HEK293 (cell line): ENCODE data around the gene PTK7.

Experiments
- CTCF ChIA-PET: fragments of 350-600 bp; formaldehyde crosslinking; extraction: SDS; loops from one replicate; lab custom pipeline; 2021; ENCODE audit warnings: antibody characterized with exemption; lab: Yijun Ruan, JAX
- POLR2A ChIA-PET: fragments of 300-600 bp; formaldehyde crosslinking; extraction: SDS; loops from one replicate; lab custom pipeline; 2020; ENCODE audit warnings: antibody characterized with exemption, inconsistent platforms; lab: Yijun Ruan, JAX
- H3K27ac ChIP-seq: fragments of 200-500 bp; sonication (Bioruptor generic); 2 replicates; pipeline ENCODE4 v1.5.1; 2014; ENCODE audit warnings: low read depth, low read length, control low read depth, inconsistent platforms; ENCODE audit errors: extremely low read depth
- H3K36me3 ChIP-seq, 2 experiments: fragments of 200-500 bp in 1 of 2; sonication (Bioruptor generic) in 1 of 2; 1 replicate in 1 of 2; 2 replicates in 1 of 2; pipeline ENCODE4 v1.5.1; 2014 to 2017; ENCODE audit warnings: inconsistent platforms in 2 of 2, low read length in 2 of 2; ENCODE audit not compliant: control insufficient read depth in 2 of 2, insufficient read depth in 1 of 2
- H3K4me1 ChIP-seq: fragments of 200-500 bp; sonication (Bioruptor generic); 2 replicates; pipeline ENCODE4 v1.5.1; 2014; ENCODE audit warnings: mild to moderate bottlenecking, low read length, inconsistent platforms; ENCODE audit not compliant: control insufficient read depth, insufficient read depth
- H3K4me3 ChIP-seq: 2 replicates; pipeline ENCODE4 v1.5.1; 2011; ENCODE audit warnings: low read depth, mild to moderate bottlenecking, control low read depth, low read length, moderate library complexity
- H3K9me3 ChIP-seq: fragments of 200-500 bp; sonication (Bioruptor generic); 2 replicates; pipeline ENCODE4 v1.5.1; 2014; ENCODE audit warnings: low read depth, low read length, inconsistent platforms; ENCODE audit not compliant: control insufficient read depth, insufficient read depth
- GLIS2 ChIP-seq: fragments of 450-650 bp; formaldehyde crosslinking; IDR thresholded peaks from 2 replicates; pipeline ENCODE4 v1.5.1; 2016; ENCODE audit warnings: missing biosample characterization, missing genetic modification characterization
- KLF16 ChIP-seq: fragments of 450-650 bp; formaldehyde crosslinking; IDR thresholded peaks from 2 replicates; pipeline ENCODE4 v1.5.1; 2017; ENCODE audit warnings: missing biosample characterization, missing genetic modification characterization
- KLF9 ChIP-seq: fragments of 450-650 bp; formaldehyde crosslinking; IDR thresholded peaks from 2 replicates; pipeline ENCODE4 v1.5.1; 2016; ENCODE audit warnings: missing biosample characterization, missing genetic modification characterization, low read depth
- SCRT2 ChIP-seq: fragments of 450-650 bp; formaldehyde crosslinking; IDR thresholded peaks from 2 replicates; pipeline ENCODE4 v1.5.1; 2016; ENCODE audit warnings: missing biosample characterization, missing genetic modification characterization
- SP3 ChIP-seq: fragments of 450-650 bp; formaldehyde crosslinking; IDR thresholded peaks from 2 replicates; pipeline ENCODE4 v1.5.1; 2016; ENCODE audit warnings: missing biosample characterization, missing genetic modification characterization
- TCF7L2 ChIP-seq: IDR thresholded peaks from 2 replicates; pipeline ENCODE4 v1.6.1; 2011; ENCODE audit warnings: low read depth, mild to moderate bottlenecking, inconsistent platforms, low read length, moderate library complexity, borderline replicate concordance
- ZBTB20 ChIP-seq: fragments of 450-650 bp; formaldehyde crosslinking; IDR thresholded peaks from 2 replicates; pipeline ENCODE4 v1.5.1; 2016; ENCODE audit warnings: missing biosample characterization, missing genetic modification characterization
- ZBTB48 ChIP-seq: fragments of 450-650 bp; formaldehyde crosslinking; IDR thresholded peaks from 2 replicates; pipeline ENCODE4 v1.5.1; 2016; ENCODE audit warnings: missing biosample characterization, missing genetic modification characterization
- ZFP37 ChIP-seq: fragments of 450-650 bp; formaldehyde crosslinking; IDR thresholded peaks from 2 replicates; pipeline ENCODE4 v1.5.1; 2016; ENCODE audit warnings: missing biosample characterization, missing genetic modification characterization
- ZNF114 ChIP-seq: fragments of 450-650 bp; formaldehyde crosslinking; IDR thresholded peaks from 2 replicates; pipeline ENCODE4 v1.5.0; 2017; ENCODE audit warnings: missing biosample characterization, missing genetic modification characterization
- ZNF23 ChIP-seq: fragments of 450-650 bp; formaldehyde crosslinking; IDR thresholded peaks from 2 replicates; pipeline ENCODE4 v1.5.1; 2016; ENCODE audit warnings: missing biosample characterization, missing genetic modification characterization, borderline replicate concordance
- ZNF239 ChIP-seq: fragments of 450-650 bp; formaldehyde crosslinking; IDR thresholded peaks from 2 replicates; pipeline ENCODE4 v1.5.1; 2016; ENCODE audit warnings: missing biosample characterization, missing genetic modification characterization
- ZNF488 ChIP-seq: fragments of 450-650 bp; formaldehyde crosslinking; IDR thresholded peaks from 2 replicates; pipeline ENCODE4 v1.5.1; 2016; ENCODE audit warnings: missing biosample characterization, missing genetic modification characterization
- ZNF529 ChIP-seq: fragments of 450-650 bp; formaldehyde crosslinking; IDR thresholded peaks from 2 replicates; pipeline ENCODE4 v1.5.1; 2017; ENCODE audit warnings: missing genetic modification characterization, missing biosample characterization; ENCODE audit not compliant: insufficient replicate concordance
- ZNF560 ChIP-seq: fragments of 450-650 bp; formaldehyde crosslinking; IDR thresholded peaks from 2 replicates; pipeline ENCODE4 v1.5.1; 2017; ENCODE audit warnings: missing biosample characterization, missing genetic modification characterization, borderline replicate concordance
- ZNF645 ChIP-seq: fragments of 450-650 bp; formaldehyde crosslinking; IDR thresholded peaks from 2 replicates; pipeline ENCODE4; 2016; ENCODE audit warnings: missing biosample characterization, missing genetic modification characterization
- ZNF654 ChIP-seq: fragments of 450-650 bp; formaldehyde crosslinking; IDR thresholded peaks from 2 replicates; pipeline ENCODE4 v1.5.1; 2016; ENCODE audit warnings: low read depth, missing biosample characterization, missing genetic modification characterization
- ZNF660 ChIP-seq: fragments of 450-650 bp; IDR thresholded peaks from 2 replicates; pipeline ENCODE4 v1.5.1; 2018; ENCODE audit warnings: missing biosample characterization, mild to moderate bottlenecking, missing genetic modification characterization
- ZNF704 ChIP-seq: fragments of 450-650 bp; formaldehyde crosslinking; IDR thresholded peaks from 2 replicates; pipeline ENCODE4 v1.5.1; 2016; ENCODE audit warnings: missing biosample characterization, missing genetic modification characterization
- ZNF707 ChIP-seq: fragments of 450-650 bp; formaldehyde crosslinking; IDR thresholded peaks from 2 replicates; pipeline ENCODE4 v1.5.1; 2016; ENCODE audit warnings: missing biosample characterization, missing genetic modification characterization
- ZNF785 ChIP-seq: fragments of 450-650 bp; formaldehyde crosslinking; IDR thresholded peaks from 2 replicates; pipeline ENCODE4 v1.5.1; 2016; ENCODE audit warnings: missing biosample characterization, missing genetic modification characterization
- ZNF791 ChIP-seq: fragments of 450-650 bp; formaldehyde crosslinking; IDR thresholded peaks from 2 replicates; pipeline ENCODE4 v1.5.1; 2016; ENCODE audit warnings: missing biosample characterization, missing genetic modification characterization
- ZSCAN30 ChIP-seq: fragments of 450-650 bp; IDR thresholded peaks from 2 replicates; pipeline ENCODE4 v1.5.1; 2018; ENCODE audit warnings: missing biosample characterization, mild to moderate bottlenecking, missing genetic modification characterization, moderate library complexity
- TF ChIP-seq, protein P1 (sequence below): fragments of 450-650 bp; formaldehyde crosslinking; IDR thresholded peaks from 2 replicates; pipeline ENCODE4 v1.5.1; 2017; ENCODE audit warnings: missing biosample characterization, missing genetic modification characterization
- TF ChIP-seq, protein P2 (sequence below): fragments of 450-650 bp; formaldehyde crosslinking; IDR thresholded peaks from 2 replicates; pipeline ENCODE4 v1.5.1; 2016; ENCODE audit warnings: missing biosample characterization, missing genetic modification characterization
- TF ChIP-seq, protein P3 (sequence below): fragments of 450-650 bp; formaldehyde crosslinking; IDR thresholded peaks from 2 replicates; pipeline ENCODE4 v1.5.1; 2016; ENCODE audit warnings: missing biosample characterization, missing genetic modification characterization, borderline replicate concordance

Gene PTK7

GRCh38 chr6:43186706-43187105 is 110.6 kb downstream of the PTK7 start:
- ChIA-PET CTCF (no interaction called here), POLR2A (interaction anchor here (0.9 kb wide), 1 partner anchor 12 kb away, joined by 3 read pairs; no protein-coding TSS in a partner anchor)
- Histone ChIP-seq H3K4me1 (peaks cover 3% of the 10 kb centered on the region; the same call in 1 of the 2 replicates), H3K4me3 (no peak overlapping the region)
- no peak for TF ChIP-seq ZNF785
- TF ChIP-seq ZNF529 (tag by site-specific recombination) = no peak
- no peak for TF ChIP-seq TCF7L2
- TF ChIP-seq SCRT2 (tag by site-specific recombination) = no peak
- TF ChIP-seq, protein P1, sequence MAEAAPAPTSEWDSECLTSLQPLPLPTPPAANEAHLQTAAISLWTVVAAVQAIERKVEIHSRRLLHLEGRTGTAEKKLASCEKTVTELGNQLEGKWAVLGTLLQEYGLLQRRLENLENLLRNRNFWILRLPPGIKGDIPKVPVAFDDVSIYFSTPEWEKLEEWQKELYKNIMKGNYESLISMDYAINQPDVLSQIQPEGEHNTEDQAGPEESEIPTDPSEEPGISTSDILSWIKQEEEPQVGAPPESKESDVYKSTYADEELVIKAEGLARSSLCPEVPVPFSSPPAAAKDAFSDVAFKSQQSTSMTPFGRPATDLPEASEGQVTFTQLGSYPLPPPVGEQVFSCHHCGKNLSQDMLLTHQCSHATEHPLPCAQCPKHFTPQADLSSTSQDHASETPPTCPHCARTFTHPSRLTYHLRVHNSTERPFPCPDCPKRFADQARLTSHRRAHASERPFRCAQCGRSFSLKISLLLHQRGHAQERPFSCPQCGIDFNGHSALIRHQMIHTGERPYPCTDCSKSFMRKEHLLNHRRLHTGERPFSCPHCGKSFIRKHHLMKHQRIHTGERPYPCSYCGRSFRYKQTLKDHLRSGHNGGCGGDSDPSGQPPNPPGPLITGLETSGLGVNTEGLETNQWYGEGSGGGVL (tag by site-specific recombination) = no peak
- no peak for TF ChIP-seq ZNF114
- no peak for TF ChIP-seq KLF16
- TF ChIP-seq ZNF488 = no peak
- no peak for TF ChIP-seq ZNF239
- TF ChIP-seq, protein P2, sequence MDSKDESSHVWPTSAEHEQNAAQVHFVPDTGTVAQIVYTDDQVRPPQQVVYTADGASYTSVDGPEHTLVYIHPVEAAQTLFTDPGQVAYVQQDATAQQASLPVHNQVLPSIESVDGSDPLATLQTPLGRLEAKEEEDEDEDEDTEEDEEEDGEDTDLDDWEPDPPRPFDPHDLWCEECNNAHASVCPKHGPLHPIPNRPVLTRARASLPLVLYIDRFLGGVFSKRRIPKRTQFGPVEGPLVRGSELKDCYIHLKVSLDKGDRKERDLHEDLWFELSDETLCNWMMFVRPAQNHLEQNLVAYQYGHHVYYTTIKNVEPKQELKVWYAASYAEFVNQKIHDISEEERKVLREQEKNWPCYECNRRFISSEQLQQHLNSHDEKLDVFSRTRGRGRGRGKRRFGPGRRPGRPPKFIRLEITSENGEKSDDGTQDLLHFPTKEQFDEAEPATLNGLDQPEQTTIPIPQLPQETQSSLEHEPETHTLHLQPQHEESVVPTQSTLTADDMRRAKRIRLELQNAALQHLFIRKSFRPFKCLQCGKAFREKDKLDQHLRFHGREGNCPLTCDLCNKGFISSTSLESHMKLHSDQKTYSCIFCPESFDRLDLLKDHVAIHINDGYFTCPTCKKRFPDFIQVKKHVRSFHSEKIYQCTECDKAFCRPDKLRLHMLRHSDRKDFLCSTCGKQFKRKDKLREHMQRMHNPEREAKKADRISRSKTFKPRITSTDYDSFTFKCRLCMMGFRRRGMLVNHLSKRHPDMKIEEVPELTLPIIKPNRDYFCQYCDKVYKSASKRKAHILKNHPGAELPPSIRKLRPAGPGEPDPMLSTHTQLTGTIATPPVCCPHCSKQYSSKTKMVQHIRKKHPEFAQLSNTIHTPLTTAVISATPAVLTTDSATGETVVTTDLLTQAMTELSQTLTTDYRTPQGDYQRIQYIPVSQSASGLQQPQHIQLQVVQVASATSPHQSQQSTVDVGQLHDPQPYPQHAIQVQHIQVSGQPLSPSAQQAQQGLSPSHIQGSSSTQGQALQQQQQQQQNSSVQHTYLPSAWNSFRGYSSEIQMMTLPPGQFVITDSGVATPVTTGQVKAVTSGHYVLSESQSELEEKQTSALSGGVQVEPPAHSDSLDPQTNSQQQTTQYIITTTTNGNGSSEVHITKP (tag by site-specific recombination) = no peak
- no peak for TF ChIP-seq ZNF707
- no peak for TF ChIP-seq ZSCAN30 (tag by site-specific recombination)
- no peak for TF ChIP-seq ZFP37 (tag by site-specific recombination)
- TF ChIP-seq SP3 (tag by site-specific recombination) = no peak
- no peak for TF ChIP-seq GLIS2 (tag by site-specific recombination)
- no peak for TF ChIP-seq ZBTB48
- TF ChIP-seq ZNF645 (tag by site-specific recombination) = no peak
- no peak for TF ChIP-seq ZBTB20 (tag by site-specific recombination)
- TF ChIP-seq ZNF791 (tag by site-specific recombination) = no peak
- TF ChIP-seq, all 188 proteins: peak for 0
- H3K36me3 ChIP-seq = peaks cover 0 to 40% of the 10 kb centered on the region in 2 experiments; a peak in 2 of 3 replicates
- H3K9me3 ChIP-seq = no peaks in the 10 kb centered on the region
- no peak overlapping the region for H3K27ac ChIP-seq

- no peak overlapping the region for H3K4me3 ChIP-seq
- POLR2A ChIA-PET = interaction anchor here (0.9 kb wide), 1 partner anchor 13 kb away, joined by 3 read pairs; no protein-coding TSS in a partner anchor
- H3K4me1 ChIP-seq = peaks cover 2% of the 10 kb centered on the region; the same call in 1 of the 2 replicates
- no peak overlapping the region for H3K27ac ChIP-seq
- no peaks in the 10 kb centered on the region for H3K9me3 ChIP-seq
- CTCF ChIA-PET = interaction anchor here (1.2 to 1.6 kb wide), 2 partner anchors 41 to 147 kb away, joined by 4 read pairs; partner anchors contain the start of gene DNPH1
- H3K36me3 ChIP-seq = peaks cover 0 to 41% of the 10 kb centered on the region in 2 experiments; a peak in 2 of 3 replicates
- no peak for TF ChIP-seq ZNF660 (tag by site-specific recombination)
- TF ChIP-seq, protein P3, sequence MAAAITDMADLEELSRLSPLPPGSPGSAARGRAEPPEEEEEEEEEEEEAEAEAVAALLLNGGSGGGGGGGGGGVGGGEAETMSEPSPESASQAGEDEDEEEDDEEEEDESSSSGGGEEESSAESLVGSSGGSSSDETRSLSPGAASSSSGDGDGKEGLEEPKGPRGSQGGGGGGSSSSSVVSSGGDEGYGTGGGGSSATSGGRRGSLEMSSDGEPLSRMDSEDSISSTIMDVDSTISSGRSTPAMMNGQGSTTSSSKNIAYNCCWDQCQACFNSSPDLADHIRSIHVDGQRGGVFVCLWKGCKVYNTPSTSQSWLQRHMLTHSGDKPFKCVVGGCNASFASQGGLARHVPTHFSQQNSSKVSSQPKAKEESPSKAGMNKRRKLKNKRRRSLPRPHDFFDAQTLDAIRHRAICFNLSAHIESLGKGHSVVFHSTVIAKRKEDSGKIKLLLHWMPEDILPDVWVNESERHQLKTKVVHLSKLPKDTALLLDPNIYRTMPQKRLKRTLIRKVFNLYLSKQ (tag by site-specific recombination) = no peak
- TF ChIP-seq ZNF704 (tag by site-specific recombination) = no peak
- no peak for TF ChIP-seq ZNF23
- no peak for TF ChIP-seq ZNF654
- TF ChIP-seq ZNF560 (tag by site-specific recombination) = no peak
- no peak for TF ChIP-seq KLF9 (tag by site-specific recombination)
Observed at GRCh38 chr6:43187821-43188220, 111.7 kb downstream of the PTK7 start.
